GM12878 (cell line): ENCODE measurements around the gene HSFX2. TPM values are rescaled to one million over a fixed set of nuclear protein-coding genes. Genes with fewer than 3 reads are reported as not detected.
"Not testable (repeated sequence)": the region's sequence is repeated elsewhere in the genome, so short reads cannot be mapped to it uniquely, and the experiment has no call there.

Source experiments
- ATAC-seq: fragments of 200-7000 bp; cut with Tn5 transposase; 3 replicates; pipeline ENCODE4 v1.9.1; 2020; ENCODE audit warnings: mild to moderate bottlenecking, moderate library complexity
- BruUV-seq: library from RNA; stranded (reverse); fragments of 400-500 nt; replicated peaks from 2 replicates; lab custom pipeline; 2021; lab: Mats Ljungman, UMichigan
- CTCF ChIA-PET: fragments of 300-600 bp; sonication (Branson Sonifier 250); formaldehyde crosslinking; extraction: SDS; loops from one replicate; lab custom pipeline; 2021; ENCODE audit warnings: inconsistent platforms; lab: Yijun Ruan, JAX
- POLR2A ChIA-PET: fragments of 350-600 bp; formaldehyde crosslinking; extraction: SDS; loops from one replicate; lab custom pipeline; 2021; ENCODE audit warnings: inconsistent platforms; lab: Charles Lee
- RAD21 ChIA-PET: fragments of 300-600 bp; sonication (Branson Sonifier 250); formaldehyde crosslinking; loops from one replicate; lab custom pipeline; 2023; ENCODE audit warnings: antibody characterized with exemption; ENCODE audit not compliant: unreplicated experiment; lab: Charles Lee
- SMC1A ChIA-PET: fragments of 300-600 bp; sonication (Branson Sonifier 250); formaldehyde crosslinking; loops from one replicate; lab custom pipeline; 2023; ENCODE audit not compliant: unreplicated experiment, uncharacterized antibody; lab: Charles Lee
- DNase-seq: peaks from one replicate; pipeline ENCODE4 v3.0.0-alpha.2; 2011; ENCODE audit warnings: low read depth, low spot score
- FAIRE-seq: peaks from 3 replicates; lab custom pipeline; 2011; peaks lifted over from hg19 to GRCh38; lab: Jason Lieb, UNC
- H2AFZ ChIP-seq: 2 replicates; pipeline ENCODE4 v1.6.0; 2011; ENCODE audit warnings: low read depth, low read length, control low read depth; ENCODE audit not compliant: control insufficient read depth
- H3K27ac ChIP-seq: 2 replicates; pipeline ENCODE4 v1.5.1; 2011; ENCODE audit warnings: control low read depth; ENCODE audit not compliant: control insufficient read depth, insufficient read depth
- H3K27me3 ChIP-seq, 2 experiments: replicated peaks in 1 of 2; 2 replicates each; pipeline versions ENCODE4 v1.6.0 to v1.6.1; 2011; ENCODE audit warnings: low read length in 1 of 2; ENCODE audit not compliant: control insufficient read depth in 2 of 2, insufficient read depth in 2 of 2
- H3K36me3 ChIP-seq, 2 experiments: 2 replicates each; pipeline ENCODE4 v1.5.1; 2011; ENCODE audit warnings: low read length in 1 of 2; ENCODE audit not compliant: control insufficient read depth in 2 of 2, insufficient read depth in 2 of 2
- H3K4me1 ChIP-seq: 2 replicates; pipeline ENCODE4 v1.6.1; 2011; ENCODE audit warnings: mild to moderate bottlenecking, low read length, moderate library complexity, mixed read lengths; ENCODE audit not compliant: control insufficient read depth, insufficient read depth
- H3K4me2 ChIP-seq: 2 replicates; pipeline ENCODE4 v1.6.0; 2011; ENCODE audit warnings: control low read depth; ENCODE audit not compliant: control insufficient read depth, insufficient read depth
- H3K4me3 ChIP-seq: fragments of 200-600 bp; sonication (generic); 2 replicates; pipeline ENCODE4 v1.5.1; 2016
- H3K79me2 ChIP-seq: 2 replicates; pipeline ENCODE4 v1.6.0; 2011; ENCODE audit warnings: low read length; ENCODE audit not compliant: control insufficient read depth, insufficient read depth
- H3K9ac ChIP-seq: 2 replicates; pipeline ENCODE4 v1.8.0; 2011; ENCODE audit warnings: low read length, control low read depth, mixed read lengths; ENCODE audit not compliant: control insufficient read depth, insufficient read depth
- H3K9me3 ChIP-seq: replicated peaks from 3 replicates; pipeline ENCODE4 v1.5.1; 2011; ENCODE audit warnings: mild to moderate bottlenecking, low read length; ENCODE audit not compliant: control insufficient read depth, insufficient read depth
- H4K20me1 ChIP-seq: 2 replicates; pipeline ENCODE4 v1.6.0; 2011; ENCODE audit not compliant: control insufficient read depth, insufficient read depth
- WGBS: methylation state at CpG from one replicate; pipeline ENCODE4 v1.1.6; 2016; ENCODE audit warnings: low lambda C conversion rate; ENCODE audit not compliant: insufficient replicate concordance, insufficient coverage; ENCODE audit errors: missing lambda C conversion rate; 5-methylcytosine and 5-hydroxymethylcytosine counted together
- in situ Hi-C: fragments of 300-500 bp; cut with MboI; formaldehyde crosslinking; loops from 9 replicates; pipeline ENCODE4 v1.14.3; 2018; ENCODE audit warnings: mixed read lengths
- intact Hi-C: fragments of 100-400 bp; cut with micrococcal nuclease; formaldehyde crosslinking; loops from one replicate; pipeline ENCODE4 v1.14.2; 2022; ENCODE audit not compliant: unreplicated experiment
- polyA plus RNA-seq, 11 experiments: library from polyadenylated mRNA; depleted of rRNA in 4 of 11; unstranded in 6 of 11; stranded (reverse) in 5 of 11; fragments of >200 nt; fragmentation: Nextera tagmentation in 4 of 11; fragmentation: Illumina TruSeq in 1 of 11; extraction: Ambion mirVana in 4 of 11; extraction: Trizol in 1 of 11; gene quantifications; 1 replicate in 1 of 11; 2 replicates in 10 of 11; pipeline versions ENCODE4 v1.2.1 to v1.2.3, GENCODE V29; 2011 to 2016; ENCODE audit warnings: inconsistent platforms in 2 of 11, missing spikeins in 2 of 11, low read depth in 1 of 11
- total RNA-seq, 4 experiments: library from RNA; depleted of rRNA in 3 of 4; stranded (reverse); fragments of >200 nt in 3 of 4; fragmentation: Illumina TruSeq in 1 of 4; extraction: Trizol in 1 of 4; gene quantifications; 2 replicates each; pipeline versions ENCODE4 v1.2.1 to v1.2.3, GENCODE V29; 2013 to 2021

The HSFX2 gene
- total and polyA plus RNA-seq, 10 of the 15 experiments (the other 5 are each of a cell fraction or from before 2014, with no cell fraction given): 0.07 to 0.18 (median 0.14) TPM; not detected in 7

DNA sequence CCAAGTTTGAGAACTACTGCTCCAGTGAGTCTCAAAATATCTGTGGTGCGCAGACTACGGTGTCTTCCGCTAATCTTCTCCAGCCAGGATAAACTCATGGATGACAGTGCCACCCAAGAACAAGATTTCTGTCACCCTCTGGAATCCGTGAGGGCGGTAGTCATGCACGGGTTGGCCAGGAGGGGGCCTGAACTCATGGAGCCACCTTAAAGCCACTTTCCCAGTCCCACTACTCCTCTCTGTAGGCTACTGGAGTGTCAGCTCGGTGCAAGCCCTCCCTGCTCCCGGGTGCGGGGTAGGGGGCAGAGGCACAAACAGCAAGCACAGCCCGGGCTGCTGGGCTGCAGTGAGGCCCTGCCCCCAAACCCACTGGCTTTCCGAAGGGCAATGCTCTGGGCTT, 3.5 kb upstream of the HSFX2 start:
- H3K36me3 ChIP-seq, in situ Hi-C loops, H3K9ac ChIP-seq, RAD21 ChIA-PET, H4K20me1 ChIP-seq, H3K27me3 ChIP-seq, SMC1A ChIA-PET, FAIRE-seq, H3K4me2 ChIP-seq, intact Hi-C loops, ATAC-seq, H3K4me3 ChIP-seq, H3K9me3 ChIP-seq, H2AFZ ChIP-seq, H3K27ac ChIP-seq, POLR2A ChIA-PET, CTCF ChIA-PET, DNase-seq, H3K4me1 ChIP-seq, BruUV-seq, H3K79me2 ChIP-seq: not testable (repeated sequence)
- no CpG with 5 or more reads among the region's 11 CpGs for WGBS

DNA sequence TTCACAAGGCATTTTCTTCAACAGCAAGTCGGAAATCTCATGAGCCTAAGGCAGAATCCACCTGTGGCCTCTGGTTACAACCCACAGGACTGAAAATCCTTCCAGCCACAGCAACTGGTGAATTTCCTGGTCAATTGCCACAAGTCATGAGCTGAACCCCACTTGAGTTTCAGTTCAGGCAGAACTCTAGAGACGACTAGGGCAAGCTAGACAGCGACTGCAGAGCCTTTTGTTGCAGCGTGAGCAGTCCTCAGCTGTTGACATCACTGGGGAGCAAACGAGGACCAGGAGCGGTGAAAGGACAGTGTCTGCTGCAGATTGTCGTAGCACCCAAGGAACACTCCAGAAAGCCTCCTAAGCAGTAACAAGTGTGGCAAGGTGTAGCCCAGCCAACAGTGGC, 829 bp upstream of the HSFX2 start:
- DNase-seq, H3K4me3 ChIP-seq, H3K79me2 ChIP-seq, H4K20me1 ChIP-seq, H2AFZ ChIP-seq, H3K36me3 ChIP-seq, H3K27ac ChIP-seq, in situ Hi-C loops, intact Hi-C loops, SMC1A ChIA-PET, H3K4me1 ChIP-seq, CTCF ChIA-PET, H3K4me2 ChIP-seq, BruUV-seq, H3K9me3 ChIP-seq, FAIRE-seq, H3K9ac ChIP-seq, ATAC-seq, H3K27me3 ChIP-seq, POLR2A ChIA-PET, RAD21 ChIA-PET: not testable (repeated sequence)
- WGBS: no CpG with 5 or more reads among the region's 7 CpGs

DNA sequence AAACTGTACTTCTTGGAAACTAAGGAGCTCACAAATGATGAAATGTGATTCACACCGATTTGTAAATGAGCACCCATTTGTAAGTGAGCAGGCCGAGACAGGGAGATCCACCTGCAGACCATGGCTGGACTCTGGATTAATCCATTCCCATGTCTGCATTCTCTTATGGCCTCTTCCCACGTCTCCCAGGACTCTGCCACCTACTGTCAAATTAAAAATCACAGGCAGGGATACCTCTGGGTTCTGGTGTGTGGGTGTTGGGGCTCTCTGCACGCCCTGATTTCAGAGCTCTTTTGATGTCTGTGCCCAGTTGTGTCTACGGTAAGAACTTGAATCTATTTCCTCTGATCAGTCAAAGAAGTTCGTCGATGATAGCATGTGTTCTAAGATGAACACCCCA, 4.1 kb downstream of the HSFX2 start:
- H3K79me2 ChIP-seq, H3K4me1 ChIP-seq, POLR2A ChIA-PET, intact Hi-C loops, in situ Hi-C loops, FAIRE-seq, H3K27ac ChIP-seq, DNase-seq, H3K36me3 ChIP-seq, H4K20me1 ChIP-seq, H3K27me3 ChIP-seq, CTCF ChIA-PET, H3K9me3 ChIP-seq, BruUV-seq, ATAC-seq, H3K4me2 ChIP-seq, H2AFZ ChIP-seq, H3K9ac ChIP-seq, H3K4me3 ChIP-seq, RAD21 ChIA-PET, SMC1A ChIA-PET: not testable (repeated sequence)
- WGBS: no CpG with 5 or more reads among the region's 7 CpGs

DNA sequence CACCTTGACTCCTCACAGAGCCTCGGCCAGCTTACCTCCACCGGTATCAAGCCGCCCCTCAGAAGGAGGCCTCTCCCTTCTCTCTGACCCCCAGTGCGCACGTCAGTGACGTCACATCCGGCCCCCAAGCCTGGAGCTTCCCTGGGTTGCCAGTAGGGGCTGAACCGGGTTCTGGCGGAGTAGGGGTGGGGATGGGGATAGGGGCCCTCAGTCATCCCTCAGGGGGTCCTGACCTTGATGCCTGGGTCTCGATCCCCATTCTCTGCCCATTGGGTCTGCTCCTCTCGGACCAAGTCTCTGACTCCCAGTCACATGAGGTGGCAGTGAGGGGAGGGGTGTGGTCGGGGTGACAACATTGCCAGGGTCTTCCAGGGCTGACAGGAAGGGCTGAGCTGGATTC, 7.8 kb downstream of the HSFX2 start, which contains the start of gene MAGEA9B:
Gene MAGEA9B (minus strand): TSS at position 101 of the 400 bp plus-strand sequence. CDS start 4,280 bp downstream, outside the sequence.
- H3K9ac ChIP-seq, FAIRE-seq, SMC1A ChIA-PET, CTCF ChIA-PET, DNase-seq, POLR2A ChIA-PET, BruUV-seq, H4K20me1 ChIP-seq, ATAC-seq, H3K27ac ChIP-seq, intact Hi-C loops, H3K79me2 ChIP-seq, H3K27me3 ChIP-seq, H3K4me1 ChIP-seq, H3K4me2 ChIP-seq, H3K36me3 ChIP-seq, in situ Hi-C loops, H3K4me3 ChIP-seq, RAD21 ChIA-PET, H2AFZ ChIP-seq, H3K9me3 ChIP-seq: not testable (repeated sequence)
- no CpG with 5 or more reads among the region's 12 CpGs for WGBS
